OCI-LY3 (cell line): ENCODE measurements around the gene DEGS2.

Source experiments
- CTCF ChIP-seq: fragments of 200-600, 300-600 bp; sonication (generic); IDR thresholded peaks from 2 replicates; pipeline ENCODE4 v1.5.1; 2014; ENCODE audit warnings: antibody characterized with exemption, low read length, low read depth
- EZH2phosphoT487 ChIP-seq: fragments of 200-600 bp; shearing (Covaris generic); IDR thresholded peaks from 2 replicates; pipeline ENCODE4 v1.6.1; 2018; ENCODE audit warnings: antibody characterized with exemption, mixed run types, low read depth

- TF ChIP-seq CTCF (no peak), EZH2phosphoT487 (no peak)
Observed at GRCh38 chr14:100147691-100148464, 11.6 kb downstream of the DEGS2 start.
